HG03196 (cell line): ENCODE results near the gene ADGRE3.
"Not testable (repeated sequence)": the region's sequence is repeated elsewhere in the genome, so short reads cannot be mapped to it uniquely, and the experiment has no call there.

Experiments used
- ATAC-seq: cut with Tn5 transposase; IDR thresholded peaks from one replicate; pipeline ENCODE4 v1.9.1; 2021; ENCODE audit not compliant: unreplicated experiment

The ADGRE3 gene

DNA sequence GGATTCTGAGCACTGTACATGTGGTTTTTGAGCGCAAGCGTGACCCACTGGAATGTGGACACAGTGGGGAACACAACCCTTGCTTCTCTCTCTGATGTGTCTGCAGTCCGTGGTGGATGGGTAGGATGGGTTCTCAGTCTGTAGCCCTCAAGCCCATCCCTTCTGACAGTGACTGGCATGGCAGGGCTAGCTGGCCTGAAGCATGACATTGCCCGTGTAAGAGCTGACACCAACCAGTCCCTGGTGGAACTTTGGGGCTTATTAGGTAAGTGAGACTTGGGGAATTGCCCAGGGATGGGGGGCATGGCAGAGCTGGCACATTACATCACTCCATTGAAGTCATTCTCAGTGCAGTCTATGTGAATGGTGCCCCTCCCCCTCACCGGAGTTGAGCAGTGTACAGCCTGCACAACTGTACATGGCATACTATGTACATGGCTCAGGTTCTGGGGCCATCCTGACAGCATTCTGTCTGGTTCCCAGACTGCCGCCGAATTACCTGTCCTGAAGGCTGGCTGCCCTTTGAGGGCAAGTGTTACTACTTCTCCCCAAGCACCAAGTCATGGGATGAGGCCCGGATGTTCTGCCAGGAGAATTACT, 75.0 kb downstream of the ADGRE3 start:
- ATAC-seq: no peak

- no peak for ATAC-seq
Observed at GRCh38 chr19:14595558-14595957, 79.1 kb downstream of the ADGRE3 start.

DNA sequence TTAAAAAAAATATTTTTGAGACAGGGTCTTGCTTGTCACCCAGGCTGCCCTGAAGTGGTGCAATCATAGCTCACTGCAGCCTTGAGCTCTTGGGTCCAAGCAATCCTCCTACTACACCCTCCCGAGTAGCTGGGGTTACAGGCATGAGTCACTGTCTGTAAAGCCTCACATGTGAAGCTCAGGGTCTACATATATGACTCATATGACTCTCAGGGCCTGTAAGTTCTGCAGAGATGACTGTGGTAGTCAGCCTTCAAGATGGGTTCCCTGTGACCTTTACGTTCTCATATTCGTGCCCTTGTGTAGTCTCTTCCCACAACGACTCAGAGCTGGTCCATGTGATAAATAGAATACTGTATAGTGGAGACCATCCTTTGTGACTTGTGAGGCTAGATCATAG, 85.2 kb downstream of the ADGRE3 start:
- ATAC-seq: not testable (repeated sequence)

- ATAC-seq: peak; percentile 69
Observed at GRCh38 chr19:14585187-14585586, 89.5 kb downstream of the ADGRE3 start.

GRCh38 chr19:14584372-14584771, 90.3 kb downstream of the ADGRE3 start:
- ATAC-seq: not testable (repeated sequence)

- no peak for ATAC-seq
Observed at GRCh38 chr19:14582894-14583340, 91.7 kb downstream of the ADGRE3 start, which contains the start of gene CLEC17A. TSS of gene CLEC17A (plus strand) at chr19:14583084. CDS start at chr19:14583161, 77 bp downstream.

DNA sequence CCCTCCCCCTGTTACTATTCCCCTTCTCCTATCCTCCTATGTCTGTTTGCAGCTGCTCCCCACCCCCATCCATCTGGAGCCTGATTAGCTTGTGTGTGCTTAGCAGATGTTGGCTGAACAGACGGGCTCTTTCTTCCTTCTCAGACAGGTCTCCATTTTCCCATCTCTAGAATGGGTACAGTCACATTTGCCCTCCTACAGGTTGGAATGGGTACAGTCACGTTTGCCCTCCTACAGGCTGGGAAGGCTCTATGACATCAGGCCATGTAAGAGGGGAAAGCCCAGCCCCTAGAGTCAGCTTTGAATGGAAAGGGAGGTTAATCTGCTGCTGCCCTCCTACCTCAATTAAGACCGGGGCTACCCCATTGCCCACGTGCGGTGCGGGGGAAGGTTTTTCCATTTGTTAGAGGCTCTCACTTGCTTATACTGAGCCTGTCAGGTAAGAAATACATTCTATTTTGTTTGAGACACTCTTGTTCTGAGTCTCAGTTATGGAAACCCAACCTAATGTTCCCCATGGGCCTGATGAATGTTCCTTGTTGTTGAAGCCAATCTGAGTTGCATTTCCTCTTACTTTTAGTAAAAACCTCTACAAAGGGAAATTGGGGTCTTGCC, 93.9 kb downstream of the ADGRE3 start:
- no peak for ATAC-seq

DNA sequence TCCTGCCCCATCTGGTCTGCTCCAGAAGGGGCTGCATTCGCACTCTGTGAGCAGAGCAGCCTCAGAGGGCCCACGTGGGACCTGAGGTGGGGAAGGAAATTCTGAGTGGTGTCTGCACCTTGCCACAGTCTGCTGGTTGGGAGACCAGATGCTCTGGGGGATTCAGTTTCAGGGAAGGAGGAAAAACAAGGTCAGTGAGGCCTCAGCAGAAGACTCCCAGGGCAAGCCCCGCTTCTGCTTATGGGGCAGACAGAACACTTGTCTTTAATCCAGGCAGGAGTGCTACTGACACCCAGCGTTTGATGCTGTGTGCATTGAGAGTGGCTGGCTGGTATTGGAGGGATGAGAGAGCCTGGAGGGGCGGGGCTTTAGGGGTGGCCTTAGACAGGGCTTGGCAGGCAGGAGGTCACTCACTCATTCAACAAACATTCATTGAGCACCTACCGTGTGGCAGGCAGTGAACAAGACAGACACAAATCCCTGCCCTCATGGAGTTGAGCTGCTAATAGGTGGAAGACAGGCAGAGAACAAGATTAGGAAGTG, 96.7 kb downstream of the ADGRE3 start:
- peak; percentile 30 for ATAC-seq

DNA sequence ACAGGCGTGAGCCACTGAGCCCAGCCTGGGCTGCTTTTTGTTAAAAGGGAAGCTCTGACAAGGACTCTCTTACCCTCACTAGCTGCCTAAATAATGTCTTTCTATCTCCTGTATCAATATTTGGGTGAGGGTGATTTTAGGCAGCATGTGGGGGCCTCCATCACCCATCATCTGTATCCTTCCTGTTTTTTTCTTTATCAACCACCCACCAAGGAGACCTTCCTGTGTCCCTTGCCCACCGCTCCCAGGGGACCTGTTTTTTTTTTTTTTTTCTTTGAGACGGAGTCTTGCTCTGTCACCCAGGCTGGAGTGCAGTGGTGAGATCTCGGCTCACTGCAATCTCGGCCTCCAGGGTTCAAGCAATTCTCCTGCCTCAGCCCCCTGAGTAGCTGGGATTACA, 97.4 kb downstream of the ADGRE3 start:
- ATAC-seq: no peak

DNA sequence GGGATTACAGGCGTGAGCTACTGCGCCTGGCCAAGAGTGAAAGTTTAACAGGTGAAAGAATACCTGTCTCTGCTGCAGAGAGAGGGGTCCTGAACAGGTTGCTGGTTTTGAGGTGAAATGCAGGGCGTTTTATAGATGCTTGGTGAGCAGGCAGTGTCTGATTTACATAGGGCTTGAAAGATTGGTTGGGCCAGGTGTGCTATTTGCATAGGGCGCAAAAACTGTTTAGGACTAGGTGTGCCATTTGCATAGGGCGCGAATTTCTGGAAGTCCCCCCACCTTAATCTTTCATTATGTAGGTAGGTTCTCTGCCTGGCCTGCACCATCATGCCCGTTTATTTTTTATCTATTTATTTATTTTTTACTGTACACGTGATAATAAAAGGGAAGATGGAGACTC, 98.3 kb downstream of the ADGRE3 start:
- ATAC-seq: no peak

- no peak for ATAC-seq
Observed at GRCh38 chr19:14575428-14575980, 99.1 kb downstream of the ADGRE3 start.

GRCh38 chr19:14571695-14572490, 102.8 kb downstream of the ADGRE3 start, which contains the start of gene NDUFB7:
TSS of gene NDUFB7 (minus strand) at chr19:14572066. CDS start at chr19:14572000, 66 bp downstream.
- peak; percentile 71 for ATAC-seq

- no peak for ATAC-seq
Observed at GRCh38 chr19:14570864-14571527, 103.6 kb downstream of the ADGRE3 start.
